NCI-H1092 (cell line): ENCODE results near the gene GPN2.
A peak's percentile ranks its signal among the peaks of the same experiment; 100 is the strongest.
"Not testable (repeated sequence)": the region's sequence is repeated elsewhere in the genome, so short reads cannot be mapped to it uniquely, and the experiment has no call there.

Experiments used
- DNase-seq: peaks from one replicate; lab custom pipeline; 2025; lab: John Stamatoyannopoulos, UW

The GPN2 gene

DNA sequence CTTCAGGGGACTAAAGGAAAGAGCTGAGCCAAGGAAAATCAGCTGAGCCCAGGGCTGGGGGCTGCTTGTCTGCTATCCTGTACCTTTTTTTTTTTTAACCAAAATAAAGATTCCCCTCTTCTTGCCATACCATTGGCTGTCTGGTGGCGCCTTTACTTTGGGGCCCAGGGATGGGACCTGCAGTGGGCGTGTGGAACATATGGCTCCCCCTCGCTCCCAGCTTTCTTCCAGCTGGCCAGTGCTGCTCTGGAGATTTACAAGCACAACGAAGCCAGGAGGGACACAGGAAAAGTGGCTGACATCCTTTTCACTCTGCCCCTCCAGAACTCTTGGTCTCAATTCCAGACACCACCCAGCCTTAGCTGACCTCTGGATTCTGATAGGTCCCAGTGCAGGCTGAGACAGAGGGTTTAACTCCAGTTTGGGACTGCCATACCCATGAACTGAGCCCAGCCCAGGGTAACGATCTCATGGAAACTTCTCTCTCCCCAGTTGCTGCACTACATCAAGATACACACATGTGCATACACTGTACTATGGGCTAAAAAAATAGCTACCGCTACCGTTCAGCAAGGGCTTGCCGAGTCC, 32.5 kb downstream of the GPN2 start:
- DNase-seq: no peak

DNA sequence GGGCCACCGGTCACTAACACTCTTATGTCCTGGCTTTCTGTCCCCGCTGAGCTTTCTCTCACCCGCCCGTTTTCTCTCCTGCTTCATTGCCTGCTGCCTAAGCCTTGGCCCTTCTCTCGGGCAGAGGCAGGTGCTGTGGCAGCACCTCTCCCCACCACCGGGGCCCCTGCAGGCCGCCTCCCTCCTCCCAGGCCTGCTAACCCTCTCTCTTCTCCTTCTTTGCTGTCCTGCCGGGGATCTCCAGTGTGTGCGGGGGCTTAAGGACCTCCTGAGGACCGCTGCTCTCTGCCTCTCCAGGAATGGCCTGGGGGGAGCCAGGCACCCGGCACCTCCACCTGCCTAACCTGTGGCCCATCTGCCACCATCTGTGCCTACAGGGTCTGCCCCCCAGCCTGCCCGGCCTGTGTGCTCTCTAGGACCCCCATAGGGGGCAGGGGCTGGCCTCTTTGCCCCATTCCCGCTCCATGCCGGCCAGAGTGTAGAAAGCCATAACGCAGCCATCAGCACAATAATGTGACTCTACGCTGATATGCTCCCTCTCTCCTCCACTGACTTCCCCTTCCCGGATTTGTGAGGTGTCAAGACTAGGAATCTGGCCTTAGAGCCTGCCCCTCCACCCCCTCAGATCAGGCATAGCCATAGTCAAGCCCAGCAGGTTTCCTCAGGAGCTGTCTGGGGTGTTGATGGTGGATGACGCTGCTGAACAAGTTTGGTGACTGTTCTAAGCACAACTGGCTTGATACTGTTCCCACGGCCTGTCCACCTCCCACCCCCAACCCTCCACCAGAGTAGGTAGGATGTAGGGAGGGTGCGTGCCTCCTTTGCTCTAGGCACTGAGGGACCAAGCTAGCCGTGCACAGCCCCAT, 33.2 kb downstream of the GPN2 start:
- no peak for DNase-seq

DNA sequence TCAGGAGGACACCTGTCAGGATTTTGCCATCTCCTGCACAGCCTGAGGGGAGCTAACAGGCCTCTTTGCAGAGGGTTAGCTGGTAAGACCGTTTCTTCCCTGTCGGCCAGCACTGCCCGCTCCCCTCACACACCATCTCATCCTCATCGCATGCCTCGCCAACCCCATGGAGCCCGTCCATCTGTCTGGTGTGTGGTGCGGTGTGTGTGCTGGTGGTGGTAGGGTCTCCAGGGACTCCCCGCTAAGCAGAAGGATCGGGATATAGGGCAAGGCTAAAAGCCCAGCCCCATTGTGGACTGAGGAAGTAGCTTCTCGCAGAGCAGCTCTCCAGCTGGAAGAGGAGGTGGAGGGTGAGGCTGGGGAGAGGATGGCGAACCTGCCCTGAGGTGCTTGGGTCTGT, 33.9 kb downstream of the GPN2 start:
- no peak for DNase-seq

DNA sequence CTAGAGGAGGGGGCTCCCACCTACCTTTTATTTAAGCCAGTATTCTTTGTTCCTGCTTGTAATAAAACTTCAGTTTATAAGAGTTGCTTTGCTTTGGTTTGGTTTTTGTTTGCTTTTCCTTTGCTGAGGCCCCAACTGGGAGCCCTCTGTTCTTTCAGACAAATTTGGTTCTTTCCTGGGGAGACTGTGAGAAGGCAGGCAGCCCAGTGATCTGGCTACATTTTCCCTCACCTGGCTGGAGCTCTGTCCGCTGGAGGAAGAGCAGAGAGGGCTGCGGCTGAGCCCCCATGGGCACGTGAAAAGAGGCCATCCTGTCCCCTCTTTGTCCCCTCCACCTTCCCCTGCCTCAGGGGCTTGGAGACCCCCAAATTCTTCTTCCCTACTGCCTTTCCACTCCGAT, 34.4 kb downstream of the GPN2 start:
- no peak for DNase-seq

DNA sequence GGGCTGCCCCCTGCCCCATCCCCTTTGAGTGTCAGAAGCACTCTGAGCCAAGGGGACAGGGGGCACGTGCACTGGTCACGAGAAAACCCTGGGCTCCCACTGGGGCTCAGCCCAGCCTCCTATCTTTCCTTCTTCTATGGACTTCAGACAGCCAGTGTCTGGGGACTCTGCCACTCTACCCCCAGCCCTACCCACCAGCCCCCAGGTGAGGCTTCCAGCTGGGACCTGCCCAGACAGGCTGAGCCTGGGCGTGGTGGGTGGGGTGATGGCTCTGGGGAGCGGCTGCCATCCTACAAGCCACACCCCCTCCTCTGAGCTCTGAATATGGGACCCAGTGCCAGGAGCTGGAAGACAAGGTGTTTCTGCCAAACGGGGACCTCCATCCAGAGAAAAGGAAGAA, 35.2 kb downstream of the GPN2 start:
- DNase-seq: no peak

DNA sequence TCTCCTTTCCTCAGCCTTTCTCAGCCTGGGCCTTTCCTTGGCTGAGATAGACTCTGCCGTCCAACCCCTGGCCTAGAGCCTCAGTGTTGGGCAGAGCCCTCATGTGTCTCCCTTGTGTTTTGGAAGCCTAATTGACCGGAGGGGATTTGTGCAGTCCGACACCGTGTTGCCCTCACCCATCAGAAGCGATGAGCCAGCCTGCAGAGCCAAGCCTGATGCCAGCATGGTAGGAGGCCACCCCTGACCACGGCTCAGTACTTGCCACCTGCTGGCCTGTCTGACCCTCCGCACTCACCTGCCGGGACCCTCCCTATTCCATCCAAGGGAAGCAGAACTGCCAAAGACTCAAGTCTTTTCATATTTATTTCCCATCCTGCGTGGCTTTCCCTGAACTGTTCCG, 36.5 kb downstream of the GPN2 start:
- no peak for DNase-seq

DNA sequence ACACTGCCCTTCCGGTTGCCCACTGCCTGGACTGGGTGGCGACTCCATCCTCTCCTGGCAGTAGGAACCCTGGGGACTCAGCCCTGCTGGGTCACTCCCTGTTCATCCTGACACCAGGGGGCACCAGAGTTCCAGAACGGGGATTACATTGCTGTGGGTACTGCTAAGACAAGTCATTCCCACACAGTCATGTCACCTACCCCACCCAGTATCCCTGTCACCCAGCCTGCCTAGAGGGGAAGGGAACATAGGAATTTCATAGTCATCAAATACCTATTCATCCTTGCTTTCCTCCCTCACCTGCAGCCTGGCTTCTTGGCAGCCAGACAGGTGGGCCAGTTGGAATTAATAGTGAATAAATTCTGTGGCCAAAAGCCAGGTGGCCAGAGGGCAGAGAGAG, 36.9 kb downstream of the GPN2 start:
- DNase-seq: peak; percentile 72

DNA sequence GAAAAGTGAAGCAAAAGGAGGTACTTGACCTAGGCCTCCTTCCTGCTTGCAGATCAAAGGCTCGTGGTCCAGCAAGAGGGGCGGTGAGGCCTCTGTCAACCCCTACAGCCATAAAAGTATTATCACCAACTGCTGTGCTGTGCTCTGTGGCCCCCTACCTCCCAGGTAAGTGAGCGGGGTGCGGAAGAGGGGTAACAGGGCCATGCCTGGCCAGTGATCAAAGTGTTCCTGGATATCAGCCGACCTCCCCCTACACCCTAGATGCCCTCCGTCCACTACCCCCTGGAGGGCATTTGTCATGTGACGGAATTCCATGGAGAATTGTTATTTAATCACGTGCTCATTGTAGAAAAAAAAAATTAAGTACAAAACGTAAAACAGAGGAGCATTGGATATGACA, 37.4 kb downstream of the GPN2 start:
- no peak for DNase-seq

DNA sequence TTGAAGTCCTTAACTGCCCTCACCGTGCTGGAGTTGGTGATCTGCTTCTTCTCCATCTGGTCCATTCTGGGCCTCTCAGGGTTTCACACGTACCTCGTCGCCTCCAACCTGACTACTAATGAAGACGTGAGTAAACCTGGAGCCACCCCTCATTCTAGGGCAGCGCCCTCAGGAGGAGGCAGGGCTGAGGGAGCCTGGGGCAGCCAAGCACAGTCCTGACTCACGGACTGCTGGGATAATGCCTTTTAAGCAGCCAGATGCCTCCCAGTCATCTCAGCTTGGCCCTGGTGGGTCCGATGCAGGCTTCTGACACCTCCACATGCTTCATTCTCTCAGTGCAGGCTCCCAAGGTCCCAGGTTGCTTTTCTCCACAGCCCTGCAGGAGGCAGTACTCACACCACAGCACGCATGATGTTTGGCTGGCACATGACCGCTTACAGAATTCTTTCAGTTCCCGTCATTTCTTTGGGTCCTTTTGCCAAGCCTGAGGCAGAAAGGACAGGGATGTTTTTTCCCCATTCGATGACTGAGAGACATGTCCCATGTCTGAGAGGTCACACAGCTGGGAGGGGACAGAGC, 38.9 kb downstream of the GPN2 start:
- no peak for DNase-seq

DNA sequence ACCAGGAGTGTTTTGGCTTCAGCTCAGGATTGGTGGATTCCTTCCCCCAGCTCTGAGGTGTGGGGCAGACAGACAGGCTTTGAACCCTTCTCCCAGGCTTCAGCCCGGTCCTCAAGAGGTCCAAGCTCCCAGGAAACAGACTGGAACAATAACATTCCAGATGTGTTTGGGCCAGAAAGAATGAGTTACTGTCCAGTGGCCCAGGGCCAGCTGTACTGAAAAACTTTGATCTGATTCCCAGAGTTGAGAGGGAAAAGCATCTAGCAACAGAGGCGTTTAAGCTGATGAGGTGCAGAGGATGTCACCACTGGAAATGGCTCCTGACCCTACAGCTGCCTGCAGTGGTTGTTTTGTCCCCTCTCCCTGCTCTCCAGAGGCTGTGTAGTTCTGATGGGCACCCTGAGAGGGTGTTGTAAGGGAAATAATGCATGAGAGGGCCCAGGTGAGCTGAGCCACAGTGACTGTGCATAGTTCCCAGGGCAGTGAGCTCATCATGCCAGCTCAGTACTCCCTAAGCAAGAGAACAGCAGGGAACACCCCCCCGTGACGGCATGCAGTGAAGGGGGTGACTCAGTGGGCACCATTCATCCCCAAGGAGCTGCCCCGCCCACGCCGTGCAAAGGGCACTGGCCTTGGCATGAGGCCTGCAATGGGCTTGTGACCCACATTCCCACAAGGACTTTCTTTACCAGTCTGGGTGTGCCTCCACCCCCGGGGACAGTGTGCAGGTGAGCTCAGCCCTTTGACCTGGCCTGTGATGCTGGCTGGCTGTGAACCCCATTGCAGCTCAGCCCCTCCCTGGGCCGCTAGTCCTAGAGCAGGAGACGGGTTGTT, 40.9 kb downstream of the GPN2 start:
- no peak for DNase-seq

DNA sequence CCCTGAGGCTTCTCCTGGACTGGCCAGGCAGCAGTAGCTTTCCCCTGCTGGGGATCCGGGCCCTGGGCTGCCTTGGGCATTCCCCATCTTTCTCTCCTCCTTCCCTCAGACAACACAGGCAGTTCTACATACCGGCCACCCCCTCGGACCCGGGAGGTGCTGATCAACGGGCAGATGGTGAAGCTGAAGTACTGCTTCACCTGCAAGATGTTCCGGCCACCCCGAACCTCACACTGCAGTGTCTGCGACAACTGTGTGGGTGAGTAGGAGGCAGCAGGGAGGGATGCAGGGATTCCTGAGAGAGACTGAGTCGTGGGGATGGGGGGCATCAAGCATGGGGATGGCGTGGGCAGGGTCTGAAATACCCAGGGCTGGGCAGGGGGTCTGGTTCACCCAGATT, 41.6 kb downstream of the GPN2 start:
- DNase-seq: no peak

DNA sequence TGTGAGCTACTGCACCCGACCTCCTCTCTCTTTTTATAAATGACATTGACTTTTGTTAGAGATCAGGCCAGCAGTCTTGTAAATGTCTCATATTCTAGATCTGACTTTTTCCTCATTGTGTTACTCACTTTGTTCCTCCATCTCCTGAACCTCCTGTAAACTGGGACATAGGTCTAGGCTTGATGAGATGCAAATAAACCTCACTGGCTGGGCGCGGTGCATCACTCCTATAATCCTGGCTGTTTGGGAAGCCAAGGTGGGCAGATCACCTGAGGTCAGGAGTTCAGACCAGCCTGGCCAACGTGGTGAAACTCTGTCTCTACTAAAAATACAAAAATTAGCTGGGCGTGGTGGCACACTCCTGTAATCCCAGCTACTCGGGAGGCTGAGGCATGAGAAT, 42.3 kb downstream of the GPN2 start:
- not testable (repeated sequence) for DNase-seq

DNA sequence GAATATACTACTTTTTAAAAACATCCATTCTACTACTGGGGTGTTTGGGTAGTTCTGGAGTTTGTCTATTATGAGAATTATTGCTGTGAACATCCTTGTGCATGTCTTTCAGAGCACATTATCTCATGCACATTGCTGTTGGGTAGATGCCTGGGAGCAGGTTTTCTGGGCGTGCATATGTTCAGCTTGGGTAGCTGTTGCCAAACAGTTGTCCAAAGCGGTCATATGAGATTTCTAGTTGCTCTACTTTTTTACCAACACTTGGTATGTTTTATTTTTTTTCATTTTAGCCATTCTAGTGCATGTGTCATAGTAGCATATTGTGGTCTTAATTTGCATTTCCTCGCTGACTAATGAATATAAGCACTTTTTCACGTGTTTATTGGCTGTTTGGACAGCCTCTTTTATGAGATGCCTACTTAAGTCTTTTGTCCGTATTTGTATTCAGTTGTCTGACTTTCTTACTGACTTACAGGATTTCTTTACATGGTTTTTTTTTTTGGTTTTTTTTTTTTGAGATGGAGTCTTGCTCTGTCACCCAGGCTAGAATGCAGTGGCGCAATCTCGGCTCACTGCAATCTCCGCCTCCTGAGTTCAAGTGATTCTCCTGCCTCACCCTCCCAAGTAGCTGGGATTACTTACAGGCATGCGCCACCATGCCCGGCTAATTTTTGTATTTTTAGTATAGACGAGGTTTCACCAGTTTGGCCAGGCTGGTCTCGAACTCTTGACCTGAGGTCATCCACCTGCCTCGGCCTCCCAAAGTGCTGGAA, 45.5 kb downstream of the GPN2 start:
- DNase-seq: no peak

DNA sequence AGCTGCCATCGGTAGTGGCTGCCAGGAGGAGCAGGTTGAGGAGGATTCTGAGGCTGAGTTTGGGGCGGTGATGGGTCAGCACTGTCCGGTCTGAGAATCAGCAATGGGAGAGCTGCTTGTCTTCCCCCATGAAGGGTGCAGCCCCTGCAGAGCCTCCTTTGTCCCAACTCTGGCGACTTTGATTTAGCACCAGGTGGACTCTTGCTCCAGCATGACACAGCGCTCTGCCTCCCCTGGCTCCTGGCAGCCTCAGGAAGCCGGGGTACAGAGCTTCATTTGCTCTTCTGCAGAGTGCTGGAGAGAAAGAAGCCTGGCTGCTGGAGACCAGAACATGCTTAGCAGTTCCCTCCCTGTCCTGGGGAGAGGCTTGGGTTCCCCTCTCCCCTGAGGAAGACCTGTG, 50.3 kb downstream of the GPN2 start:
- DNase-seq: no peak

DNA sequence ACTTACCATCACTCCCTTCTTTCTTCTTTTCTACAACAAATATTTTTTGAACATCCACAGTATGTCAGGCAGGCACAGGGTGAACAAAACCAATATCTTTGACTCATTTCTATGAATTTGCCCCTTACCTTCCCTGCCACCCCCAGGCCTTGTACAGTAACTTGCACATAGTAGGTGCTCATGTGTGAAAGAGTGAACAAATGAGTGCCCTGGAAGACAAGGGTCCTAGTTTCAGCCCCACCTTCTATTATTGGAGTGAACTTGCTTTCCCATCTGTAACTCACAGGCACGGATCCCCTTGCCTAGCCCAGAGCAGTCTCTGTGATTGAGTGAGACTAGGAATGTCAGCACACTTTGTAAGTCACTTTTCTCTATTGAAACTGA, 50.8 kb downstream of the GPN2 start:
- DNase-seq: no peak

DNA sequence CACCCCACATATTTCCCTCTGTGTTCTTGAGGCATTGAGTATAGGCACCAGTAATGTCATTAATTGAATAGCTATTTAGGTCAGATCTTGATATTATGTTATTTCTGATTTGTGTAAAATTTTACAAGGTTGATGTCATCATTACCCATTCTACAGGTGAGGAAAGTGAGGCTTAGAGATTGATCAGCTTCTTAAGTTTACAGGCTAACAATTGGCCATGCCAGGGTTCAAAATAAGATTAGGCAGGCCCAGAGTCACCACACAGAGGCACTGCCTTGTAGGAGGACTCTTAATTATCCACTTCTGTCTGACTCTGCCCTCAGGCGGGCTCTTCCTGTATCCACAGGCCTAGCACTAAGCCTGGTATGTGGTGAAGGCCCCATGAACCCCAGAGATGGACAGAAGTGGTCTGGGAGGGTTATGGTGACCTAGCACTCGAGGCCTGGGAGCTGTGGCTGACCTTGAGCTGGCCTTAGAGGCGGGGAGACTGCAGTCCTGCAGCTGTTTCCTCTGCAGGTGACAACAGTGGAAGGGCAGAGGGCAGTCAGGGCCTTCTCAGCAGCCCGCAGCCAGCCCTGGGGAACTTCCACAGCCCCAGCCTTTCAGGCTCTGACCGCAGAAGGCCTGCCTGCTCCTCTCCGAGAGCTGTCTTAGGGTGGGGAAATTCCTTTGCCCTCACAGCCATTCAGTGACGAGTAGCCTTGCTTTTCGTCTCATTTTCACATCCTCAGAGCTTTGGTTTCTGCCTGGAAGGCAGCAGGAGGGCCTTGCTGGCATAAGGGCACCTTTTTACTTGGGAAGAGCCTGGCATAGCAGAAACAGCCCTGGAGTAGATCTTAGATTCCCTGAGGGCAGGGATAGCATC, 51.4 kb downstream of the GPN2 start:
- no peak for DNase-seq

DNA sequence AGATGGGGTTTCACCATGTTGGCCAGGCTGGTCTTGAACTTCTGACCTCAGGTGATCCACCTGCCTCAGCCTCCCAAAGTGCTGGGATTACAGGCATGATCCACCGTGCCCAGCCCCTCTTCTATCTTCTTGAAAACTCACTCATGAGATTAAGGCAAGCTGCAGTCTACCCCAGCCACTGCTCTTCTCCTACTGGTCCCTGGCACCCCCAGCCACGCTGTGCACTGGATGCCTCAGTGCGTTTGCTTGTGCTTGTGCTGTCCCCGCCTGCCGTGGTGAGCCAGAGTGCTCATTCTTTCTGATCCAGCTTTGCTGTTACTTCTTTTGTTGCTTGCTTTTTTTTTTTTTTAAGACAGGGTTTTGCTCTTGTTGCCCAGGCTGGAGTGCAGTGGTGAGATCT, 52.4 kb downstream of the GPN2 start:
- not testable (repeated sequence) for DNase-seq

DNA sequence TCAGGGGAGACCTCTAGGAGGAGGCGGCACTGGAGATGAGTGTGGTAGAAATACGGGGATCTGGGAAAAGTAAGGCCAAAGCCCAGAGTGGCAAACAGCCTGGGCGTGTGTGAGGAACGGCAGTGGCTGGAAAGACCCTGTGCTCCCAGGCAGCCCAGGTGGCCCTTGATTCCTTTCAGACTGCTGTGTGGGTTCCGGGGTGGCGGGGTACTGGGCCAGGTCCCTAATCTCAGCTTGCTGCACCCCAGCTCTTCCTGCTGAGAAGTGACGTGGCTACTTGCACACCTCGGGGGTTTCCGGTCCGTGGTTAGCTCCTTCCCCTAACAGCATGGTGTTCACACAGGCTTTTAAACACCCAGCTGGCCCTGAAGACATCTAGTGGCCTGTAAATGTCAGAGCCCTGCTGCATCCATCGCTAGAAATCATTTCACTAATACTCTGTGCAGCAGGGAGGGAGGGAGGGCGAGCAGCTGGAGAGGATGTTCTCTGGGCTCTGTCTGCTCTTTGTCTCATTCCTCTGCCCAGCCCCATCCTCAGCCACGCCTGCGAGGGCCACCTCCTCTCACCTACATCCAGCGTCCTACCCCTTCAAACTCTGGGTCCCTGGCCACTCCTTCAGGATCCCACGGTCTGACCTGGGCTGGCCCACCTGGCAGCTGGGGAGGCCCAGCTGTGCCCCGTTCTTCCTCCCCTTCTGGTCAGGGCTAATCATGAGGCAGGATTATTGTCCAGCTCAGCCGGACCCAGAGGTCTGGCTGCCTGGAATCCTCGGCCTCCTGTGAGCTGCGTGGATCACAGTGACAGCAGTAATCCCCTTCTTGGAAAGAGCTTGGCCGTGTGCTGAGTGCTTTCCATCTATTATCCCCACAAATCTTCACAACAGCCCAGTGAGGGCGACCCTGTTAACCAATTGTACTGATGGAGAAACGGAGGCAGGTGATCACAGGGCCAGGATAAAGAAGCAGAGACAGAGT, 56.4 kb downstream of the GPN2 start:
- no peak for DNase-seq

DNA sequence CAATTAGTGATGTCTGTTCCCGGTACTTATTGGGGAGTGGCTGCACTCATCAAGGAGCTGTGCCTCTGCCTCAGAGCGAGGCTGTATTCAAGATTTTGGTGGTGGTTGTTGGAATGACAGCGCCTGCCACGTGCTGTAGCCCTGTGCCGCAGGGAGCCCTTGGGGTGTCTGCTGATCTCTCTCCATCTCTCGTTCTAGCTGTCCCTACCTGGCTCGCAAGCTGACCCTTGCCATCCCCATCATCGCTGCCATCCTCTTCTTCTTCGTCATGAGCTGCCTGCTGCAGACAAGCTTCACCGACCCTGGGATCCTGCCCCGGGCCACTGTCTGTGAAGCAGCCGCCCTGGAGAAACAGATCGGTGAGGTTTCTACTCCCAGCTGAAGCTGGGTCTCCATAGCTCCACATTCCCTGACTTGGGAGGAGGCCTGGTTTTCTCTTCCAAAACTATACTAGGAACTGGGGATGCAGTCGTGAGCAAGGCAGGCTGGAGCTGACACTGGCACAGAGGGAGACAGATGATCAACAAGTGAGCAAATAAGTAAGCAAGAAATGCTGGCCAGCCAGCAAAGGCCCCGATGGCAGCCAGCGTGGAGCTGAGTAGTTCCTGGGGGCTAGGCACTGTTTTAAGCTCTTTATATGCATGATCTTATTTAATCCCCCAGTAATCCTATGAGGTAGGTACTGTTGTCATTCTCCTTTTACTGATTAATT, 57.7 kb downstream of the GPN2 start:
- DNase-seq: no peak
